ENCODE measurements around the gene MLEC.
A peak's percentile ranks its signal among the peaks of the same experiment; 100 is the strongest.
"Not testable (repeated sequence)": the region's sequence is repeated elsewhere in the genome, so short reads cannot be mapped to it uniquely, and the experiment has no call there.

MLEC gene

DNA sequence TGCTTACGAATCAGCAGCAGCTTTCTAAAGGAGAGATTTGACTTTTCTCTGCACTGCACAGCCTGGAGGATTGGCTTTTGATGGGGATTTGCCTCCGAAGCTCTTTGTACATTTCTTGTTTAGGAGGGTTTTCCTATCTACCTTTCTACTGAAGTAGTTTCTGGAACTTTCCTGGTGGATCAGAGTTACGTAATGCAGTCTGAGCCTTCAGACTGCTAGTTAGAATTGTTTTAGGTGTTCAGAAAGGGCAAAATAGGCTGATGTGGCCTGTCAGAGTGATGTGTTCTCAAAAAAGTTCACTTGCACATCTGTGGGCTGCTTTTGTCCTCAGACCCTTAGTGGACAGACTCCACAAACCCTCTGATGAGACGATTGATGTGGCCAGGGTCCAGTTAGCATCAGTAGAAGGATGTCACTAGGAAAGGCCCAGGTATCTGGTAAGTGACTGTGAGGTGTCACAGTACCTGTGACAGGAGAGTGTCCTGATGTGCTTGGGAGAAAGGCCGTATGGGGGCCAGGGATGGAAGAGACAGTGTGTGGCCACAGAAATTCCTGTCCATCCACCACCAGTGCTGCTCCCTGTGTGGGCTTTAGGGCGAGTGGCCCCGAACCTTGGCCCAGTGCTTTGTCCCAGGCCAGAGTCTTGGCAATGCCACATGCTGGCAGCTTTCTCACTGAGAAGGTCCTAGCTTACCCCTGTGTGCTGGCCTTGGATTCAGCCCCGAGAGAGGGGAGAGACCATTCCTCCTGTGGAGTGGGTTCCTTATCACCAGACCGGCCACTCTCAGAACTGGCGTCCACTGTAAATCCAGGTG lies 34.2 kb downstream of the MLEC start:
- no peak for DNase-seq

DNA sequence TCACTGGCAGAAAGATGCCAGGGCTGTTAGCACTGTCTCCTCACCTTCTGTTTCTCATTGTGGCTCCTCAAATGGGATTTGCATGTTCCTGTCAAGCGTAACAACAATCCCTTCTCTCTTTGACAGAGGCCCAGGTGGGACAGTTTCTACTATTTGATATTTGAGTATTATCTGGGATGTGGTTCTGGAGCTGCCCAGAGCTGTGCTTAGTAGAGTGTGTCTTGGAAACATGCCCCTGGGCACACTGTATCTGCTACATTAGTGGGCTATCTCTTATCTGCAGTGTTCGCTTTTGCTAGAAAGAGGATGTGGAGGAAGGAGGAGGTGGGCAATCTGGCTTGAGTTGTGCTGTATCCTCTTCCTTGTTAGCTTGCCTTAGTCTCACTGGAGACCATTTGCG lies 34.9 kb downstream of the MLEC start:
- DNase-seq = no peak

DNA sequence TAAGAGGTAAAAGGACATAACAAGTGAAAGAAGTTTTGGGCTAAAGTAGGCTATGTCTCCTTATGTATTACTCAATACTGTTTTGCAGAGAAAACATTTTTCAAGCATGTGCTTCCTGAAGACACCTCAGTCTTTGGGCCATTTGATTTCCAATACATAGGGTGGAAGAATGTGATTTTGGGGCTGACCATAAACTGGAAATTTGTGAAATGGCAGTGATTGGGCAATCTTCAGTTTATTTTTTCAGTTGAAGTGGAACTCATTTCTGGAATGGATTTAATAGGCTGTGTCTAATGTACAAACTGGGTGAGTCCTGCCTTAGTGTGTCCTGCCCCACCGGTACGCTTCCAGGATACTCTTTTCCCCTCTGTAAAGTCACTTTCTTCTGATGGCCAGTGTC lies 35.8 kb downstream of the MLEC start:
- DNase-seq = no peak

DNA sequence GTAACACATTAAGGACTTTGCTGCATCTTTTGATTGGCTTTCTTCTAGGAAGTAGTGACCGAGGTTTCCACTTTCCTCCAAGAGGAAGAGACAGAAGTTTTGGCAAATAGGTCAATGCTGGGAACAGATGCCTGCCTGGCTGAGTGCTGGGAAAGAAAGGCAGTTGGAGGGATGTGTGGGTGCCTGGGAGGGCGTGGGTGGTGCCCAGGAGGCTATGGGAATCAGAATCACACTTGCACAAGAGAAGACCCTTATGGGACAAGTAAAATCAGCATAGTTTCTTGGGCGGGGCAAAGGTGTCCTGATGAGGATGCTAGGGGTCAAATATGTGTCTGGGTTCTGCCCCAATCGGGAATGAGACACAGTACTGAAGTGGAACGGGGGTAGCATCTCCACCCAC lies 37.8 kb downstream of the MLEC start:
- DNase-seq = no peak

DNA sequence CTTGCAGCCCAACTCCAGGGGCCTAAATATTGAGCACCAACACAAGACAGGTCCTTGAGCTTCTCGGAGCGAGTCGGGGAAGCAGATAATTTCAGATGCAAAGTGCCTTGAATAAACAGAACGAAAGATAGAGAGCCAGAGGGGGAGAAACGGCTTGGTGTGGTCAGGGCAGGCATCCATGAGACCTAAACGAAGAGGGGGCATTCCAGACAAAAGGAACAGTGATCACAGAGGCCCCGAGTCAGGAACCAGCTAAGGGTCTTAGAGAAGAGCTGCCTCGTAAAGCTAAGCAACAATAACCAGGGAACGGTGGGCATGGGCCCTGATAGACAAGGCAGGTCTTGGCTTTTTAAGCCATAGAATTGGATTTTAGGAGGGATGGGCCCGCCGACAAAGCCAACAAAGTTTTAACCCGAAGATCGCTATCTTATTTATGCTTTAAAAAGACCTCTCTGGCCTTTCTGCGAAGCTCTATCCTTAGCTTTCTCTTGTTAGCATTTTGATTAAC lies 38.3 kb downstream of the MLEC start:
- DNase-seq = no peak

DNA sequence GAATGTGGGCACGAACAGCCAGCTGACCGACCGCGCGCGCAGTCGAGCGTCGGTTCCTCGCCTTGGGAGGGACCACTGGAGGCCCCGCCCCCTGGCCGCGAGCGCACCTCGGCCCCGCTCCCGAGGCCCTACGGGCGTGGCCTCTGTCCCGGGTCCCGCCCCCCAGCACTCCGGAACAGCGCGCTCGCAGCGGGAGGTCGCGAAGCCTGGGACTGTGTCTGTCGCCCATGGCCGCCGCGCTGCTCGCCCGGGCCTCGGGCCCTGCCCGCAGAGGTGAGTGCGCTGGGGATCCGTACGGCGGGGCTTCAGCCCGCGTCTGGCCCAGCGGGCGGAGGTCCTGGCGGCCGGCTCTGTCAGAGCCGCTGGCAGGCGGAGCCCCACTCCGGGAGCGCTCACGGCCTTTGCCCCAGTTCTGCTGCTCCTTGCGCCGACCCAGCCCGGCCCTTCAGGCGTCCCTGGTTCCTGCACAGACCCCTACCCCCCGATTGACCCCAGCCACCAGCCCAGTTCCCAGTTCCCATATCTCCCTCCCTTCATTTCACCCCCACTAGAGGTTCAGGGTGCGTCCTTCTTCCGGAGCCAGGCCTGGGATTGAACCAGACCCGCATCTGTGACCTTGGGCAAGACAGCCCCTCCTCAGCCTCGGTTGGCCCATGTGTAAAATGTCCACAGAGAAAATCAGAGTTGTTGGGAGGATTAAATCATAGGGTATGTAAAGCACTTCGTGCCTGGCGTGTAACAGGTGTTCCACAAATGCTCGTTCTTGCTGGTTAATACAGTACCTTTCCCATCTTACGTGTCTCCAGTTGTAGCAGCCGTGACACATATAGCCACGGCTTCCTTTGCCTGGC lies 38.9 kb downstream of the MLEC start, which contains the start of gene ACADS:
ACADS (plus strand) TSS at position 168 of the 851 bp plus-strand sequence; CDS start at position 228, 60 bp downstream.
- DNase-seq = peak; percentile 93 to 98 (median 96)

DNA sequence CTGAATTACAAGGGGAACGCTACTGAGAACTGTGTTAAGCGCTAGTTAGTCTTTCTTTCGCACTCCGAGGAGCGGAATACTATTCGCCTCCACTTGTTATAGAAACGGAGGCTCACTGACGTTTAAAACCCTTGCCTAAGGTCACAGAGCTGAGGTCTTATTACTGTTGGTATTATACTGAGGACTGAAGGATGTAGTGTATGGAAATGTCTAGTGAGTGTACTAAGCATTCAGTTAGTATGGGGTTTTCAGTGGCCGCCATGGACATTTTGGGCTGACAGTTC lies 39.5 kb downstream of the MLEC start:
- no peak for DNase-seq

DNA sequence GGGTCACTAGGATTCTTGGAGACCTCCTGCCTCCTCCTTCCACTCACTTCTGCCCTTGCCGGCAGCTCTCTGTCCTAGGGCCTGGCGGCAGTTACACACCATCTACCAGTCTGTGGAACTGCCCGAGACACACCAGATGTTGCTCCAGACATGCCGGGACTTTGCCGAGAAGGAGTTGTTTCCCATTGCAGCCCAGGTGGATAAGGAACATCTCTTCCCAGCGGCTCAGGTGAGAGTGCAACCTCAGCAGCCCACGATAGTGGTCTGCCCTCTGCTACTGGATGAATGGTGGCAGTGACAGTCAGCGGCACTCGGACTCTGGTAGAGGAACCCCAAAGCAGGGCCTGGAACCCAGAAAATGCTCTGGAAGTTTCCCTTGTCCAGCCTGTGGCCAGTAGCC lies 40.0 kb downstream of the MLEC start:
- no peak for DNase-seq

DNA sequence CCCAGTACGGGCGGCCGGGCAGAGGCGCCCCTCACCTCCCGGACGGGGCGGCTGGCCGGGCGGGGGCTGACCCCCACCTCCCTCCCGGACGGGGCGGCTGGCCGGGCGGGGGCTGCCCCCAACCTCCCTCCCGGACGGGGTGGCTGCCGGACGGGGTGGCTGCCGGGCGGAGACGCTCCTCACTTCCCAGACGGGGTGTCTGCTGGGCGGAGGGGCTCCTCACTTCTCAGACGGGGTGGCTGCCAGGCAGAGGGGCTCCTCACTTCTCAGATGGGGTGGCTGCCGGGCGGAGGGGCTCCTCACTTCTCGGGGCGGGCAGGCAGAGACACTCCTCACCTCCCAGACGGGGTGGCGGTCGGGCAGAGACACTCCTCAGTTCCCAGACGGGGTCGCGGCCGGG lies 45.2 kb downstream of the MLEC start:
- not testable (repeated sequence) for DNase-seq

DNA sequence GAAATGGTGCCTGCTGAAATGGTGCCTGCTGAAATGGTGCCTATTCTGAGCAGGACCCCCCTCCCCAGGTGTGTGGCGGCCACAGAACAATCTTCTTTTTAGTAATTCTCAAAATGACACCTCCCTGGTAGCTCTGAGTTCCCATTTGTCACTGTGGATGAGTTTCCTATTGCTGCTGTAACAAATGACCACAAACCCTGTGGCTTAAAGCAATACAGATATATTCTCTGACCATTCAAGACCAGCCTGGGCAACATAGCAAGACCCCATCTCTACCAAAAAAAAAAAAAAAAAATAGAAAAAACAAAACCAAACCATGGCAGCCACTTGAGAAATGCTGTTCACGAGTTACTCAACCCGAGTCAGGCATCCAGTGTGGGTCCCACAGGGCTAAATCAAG lies 46.6 kb downstream of the MLEC start:
- no peak for DNase-seq

DNA sequence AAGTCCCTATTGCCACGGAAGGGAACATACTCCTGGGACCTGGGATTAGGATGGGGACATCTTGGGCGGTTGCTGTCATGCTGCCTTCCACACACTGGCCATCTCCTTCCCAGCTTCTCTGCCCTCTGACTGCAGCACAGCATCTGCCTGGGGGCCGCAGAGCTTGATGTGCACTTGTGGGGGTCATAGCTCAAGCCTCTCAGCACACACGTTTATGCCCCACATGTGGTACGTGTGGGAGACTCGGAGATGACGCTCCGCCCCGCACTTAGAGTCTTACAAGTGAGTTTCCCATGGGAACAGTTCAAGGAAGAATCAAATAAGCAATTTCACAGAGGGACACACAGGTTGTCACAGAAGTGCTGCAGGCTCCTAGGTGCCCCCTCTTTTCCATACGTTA lies 47.3 kb downstream of the MLEC start:
- no peak for DNase-seq

DNA sequence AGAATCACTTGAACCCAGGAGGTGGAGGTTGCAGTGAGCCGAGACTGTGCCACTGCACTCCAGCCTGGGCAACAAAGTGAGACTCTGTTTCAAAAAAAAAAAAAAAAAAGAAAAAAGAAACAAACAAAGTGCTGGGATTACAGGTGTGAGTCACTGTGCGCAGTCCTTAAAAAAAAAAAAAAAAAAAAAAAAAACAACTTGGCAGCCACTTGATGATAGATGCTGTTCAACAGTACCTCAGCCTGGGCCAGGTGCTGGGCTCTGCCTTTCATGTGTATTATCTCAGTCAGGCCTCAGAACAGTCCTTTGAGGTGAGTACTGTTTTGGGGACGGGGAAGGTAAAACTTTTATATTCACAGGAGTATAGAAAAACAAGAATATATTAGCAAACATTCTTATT lies 48.2 kb downstream of the MLEC start:
- DNase-seq = no peak

DNA sequence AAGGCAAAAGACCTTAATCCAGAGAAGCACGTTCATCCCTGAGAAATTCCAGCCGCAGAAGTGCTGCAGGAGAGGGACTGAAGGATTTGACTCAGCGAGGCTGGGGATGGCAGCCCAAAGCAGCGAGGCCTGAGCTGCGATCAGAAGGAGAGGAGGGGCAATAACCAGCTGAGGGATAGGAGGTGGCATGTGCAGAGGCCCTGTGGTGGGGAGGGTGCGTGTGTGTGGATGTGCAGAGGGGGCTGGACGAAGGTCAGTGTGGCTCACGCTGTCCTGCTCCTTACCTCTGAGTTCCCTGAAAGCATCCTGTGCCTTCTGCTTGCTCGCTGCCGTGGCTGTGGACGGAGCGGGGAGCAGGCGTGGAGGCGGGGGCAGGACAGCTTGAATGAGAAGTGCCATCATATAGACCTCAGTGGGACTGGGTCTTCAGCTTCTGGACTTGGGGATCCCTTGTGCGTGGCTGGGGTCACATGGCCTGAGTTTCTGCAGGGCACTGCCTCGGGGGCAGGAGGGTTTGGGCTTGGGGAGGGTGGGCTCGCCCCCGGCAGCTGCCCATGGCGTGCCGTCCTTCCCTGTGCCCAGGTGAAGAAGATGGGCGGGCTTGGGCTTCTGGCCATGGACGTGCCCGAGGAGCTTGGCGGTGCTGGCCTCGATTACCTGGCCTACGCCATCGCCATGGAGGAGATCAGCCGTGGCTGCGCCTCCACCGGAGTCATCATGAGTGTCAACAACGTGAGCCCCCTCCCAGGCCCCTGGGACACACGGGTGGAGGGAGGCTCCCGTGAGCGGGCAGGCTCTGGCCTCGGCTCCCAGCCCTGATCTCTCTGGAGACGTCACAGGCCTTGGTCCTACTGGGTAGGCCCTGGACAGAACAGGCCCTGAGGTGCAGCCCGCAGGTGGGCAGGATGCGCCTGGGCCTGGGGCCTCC lies 49.7 kb downstream of the MLEC start:
- no peak for DNase-seq

DNA sequence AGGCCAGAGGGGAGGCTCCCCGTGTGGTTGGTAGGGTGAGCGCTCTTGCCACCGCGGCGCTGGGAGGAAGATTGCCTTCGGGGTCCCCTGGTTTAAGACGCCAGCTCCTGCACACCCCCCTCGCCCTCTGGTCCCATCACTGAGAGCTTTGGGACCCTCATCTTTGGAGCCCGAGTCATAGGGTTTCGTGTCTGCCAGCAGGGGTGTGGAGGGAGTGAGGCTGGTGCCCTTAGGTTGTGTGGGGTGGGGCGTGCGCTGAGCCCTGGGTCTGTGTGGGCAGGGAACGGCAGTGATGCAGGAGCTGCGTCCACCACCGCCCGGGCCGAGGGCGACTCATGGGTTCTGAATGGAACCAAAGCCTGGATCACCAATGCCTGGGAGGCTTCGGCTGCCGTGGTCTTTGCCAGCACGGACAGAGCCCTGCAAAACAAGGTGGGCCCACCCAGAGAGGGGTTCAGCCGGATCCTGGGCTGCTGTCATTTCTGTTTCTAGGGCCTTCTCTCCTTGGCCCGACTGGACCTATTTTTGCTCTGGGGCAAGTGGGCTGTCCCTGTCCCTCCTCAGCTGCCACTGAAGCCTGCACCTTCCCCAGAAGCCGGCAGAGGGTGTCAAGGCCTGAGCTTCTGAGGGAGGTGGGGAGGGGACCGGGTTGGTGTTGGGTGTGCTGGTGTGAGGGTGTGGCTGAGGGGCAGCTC lies 50.8 kb downstream of the MLEC start:
- no peak for DNase-seq

DNA sequence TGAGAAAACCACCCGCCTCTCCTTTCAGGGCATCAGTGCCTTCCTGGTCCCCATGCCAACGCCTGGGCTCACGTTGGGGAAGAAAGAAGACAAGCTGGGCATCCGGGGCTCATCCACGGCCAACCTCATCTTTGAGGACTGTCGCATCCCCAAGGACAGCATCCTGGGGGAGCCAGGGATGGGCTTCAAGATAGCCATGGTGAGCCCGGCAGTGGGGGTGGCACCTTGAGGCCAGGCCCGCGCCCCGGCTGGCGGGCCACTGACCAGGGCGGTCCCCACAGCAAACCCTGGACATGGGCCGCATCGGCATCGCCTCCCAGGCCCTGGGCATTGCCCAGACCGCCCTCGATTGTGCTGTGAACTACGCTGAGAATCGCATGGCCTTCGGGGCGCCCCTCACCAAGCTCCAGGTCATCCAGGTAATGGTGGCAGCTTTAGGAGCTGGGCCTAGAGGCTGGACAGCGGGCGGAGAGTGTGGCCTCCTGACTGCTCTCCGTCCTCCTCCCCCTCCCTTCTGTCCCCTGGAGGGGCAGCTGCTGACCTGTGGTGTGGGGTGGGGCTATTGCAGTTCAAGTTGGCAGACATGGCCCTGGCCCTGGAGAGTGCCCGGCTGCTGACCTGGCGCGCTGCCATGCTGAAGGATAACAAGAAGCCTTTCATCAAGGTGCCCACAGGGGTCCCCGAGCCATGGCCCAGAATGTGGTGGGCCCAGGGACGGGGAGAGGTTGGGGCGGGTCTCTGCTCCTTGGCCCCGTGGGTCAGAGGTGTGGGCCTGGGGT lies 51.5 kb downstream of the MLEC start:
- no peak for DNase-seq

DNA sequence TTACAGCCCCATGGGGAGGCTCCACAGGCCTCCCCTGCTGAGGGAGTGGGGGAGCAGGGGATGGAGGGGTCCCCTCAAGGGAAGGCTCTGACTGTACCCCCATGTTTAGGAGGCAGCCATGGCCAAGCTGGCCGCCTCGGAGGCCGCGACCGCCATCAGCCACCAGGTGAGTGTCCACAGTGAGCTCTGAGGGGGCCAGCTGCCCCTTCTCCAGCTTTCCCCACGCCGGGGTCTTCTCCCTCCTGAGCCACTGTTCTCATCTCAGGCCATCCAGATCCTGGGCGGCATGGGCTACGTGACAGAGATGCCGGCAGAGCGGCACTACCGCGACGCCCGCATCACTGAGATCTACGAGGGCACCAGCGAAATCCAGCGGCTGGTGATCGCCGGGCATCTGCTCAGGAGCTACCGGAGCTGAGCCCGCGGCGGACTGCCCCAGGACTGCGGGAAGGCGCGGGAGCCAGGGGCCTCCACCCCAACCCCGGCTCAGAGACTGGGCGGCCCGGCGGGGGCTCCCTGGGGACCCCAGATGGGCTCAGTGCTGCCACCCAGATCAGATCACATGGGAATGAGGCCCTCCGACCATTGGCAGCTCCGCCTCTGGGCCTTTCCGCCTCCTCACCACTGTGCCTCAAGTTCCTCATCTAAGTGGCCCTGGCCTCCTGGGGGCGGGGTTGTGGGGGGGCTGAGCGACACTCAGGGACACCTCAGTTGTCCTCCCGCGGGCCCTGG lies 52.2 kb downstream of the MLEC start:
- no peak for DNase-seq

DNA sequence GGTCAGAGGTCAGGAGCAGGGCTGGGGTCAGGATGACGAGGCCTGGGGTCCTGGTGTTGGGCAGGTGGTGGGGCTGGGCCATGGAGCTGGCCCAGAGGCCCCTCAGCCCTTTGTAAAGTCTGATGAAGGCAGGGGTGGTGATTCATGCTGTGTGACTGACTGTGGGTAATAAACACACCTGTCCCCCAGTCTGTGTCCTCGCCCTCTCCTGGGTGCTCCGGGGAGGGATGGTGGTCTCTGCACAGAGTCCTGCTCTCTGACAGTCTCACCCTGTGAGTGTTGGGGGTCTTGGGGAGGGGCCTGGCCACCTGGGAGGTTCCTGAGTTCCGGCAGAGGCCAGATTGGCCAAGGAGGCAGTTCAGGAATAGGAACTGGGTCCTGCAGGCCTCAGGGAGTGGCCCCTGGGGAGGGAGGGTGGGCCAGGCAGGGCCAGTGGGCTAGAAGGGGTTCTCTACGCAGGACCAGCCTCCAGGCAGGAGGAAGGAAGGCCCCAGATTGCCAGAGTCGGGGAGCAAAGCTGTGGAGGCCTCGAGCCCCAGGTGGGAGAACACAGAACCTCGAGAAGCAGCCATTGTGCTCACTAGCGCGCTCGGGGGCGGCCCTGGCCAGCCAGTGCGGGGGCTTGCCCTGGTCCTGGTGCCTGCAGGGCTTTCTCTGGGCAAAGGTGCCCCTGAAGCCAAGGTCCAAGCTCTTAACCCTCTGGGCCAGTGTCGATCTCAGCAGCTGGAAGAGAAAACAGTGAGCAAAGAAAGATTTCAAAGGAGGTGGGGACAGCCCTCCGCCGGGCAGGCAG lies 53.1 kb downstream of the MLEC start:
- DNase-seq = no peak

DNA sequence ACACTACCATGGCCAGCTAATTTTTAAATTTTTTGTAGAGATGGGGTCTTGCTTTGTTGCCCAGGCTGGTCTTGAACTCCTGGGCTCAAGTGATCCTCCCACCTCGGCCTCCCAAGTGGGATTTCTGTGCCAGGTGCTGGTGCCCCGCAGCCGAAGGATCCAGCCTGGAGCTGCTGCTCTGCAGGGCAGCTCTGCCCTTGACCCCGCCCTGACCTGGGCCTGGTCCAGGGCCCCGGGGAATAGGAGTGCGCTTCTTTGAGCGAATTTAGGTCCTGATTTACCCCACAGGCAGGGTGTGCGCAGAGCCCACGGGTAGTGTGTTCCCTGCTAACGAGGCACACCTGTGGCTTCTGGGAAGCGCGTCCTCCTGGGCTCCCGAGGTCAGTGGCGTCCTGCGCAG lies 53.9 kb downstream of the MLEC start:
- DNase-seq = no peak
